Chondrocyte (in vitro differentiated cells): Measurements from ENCODE around the gene IGSF11. TPM values are rescaled to one million over a fixed set of nuclear protein-coding genes. Genes with fewer than 3 reads are reported as not detected.

Experiments
- DNase-seq: peaks from one replicate; pipeline ENCODE4 v3.0.0; 2021; ENCODE audit warnings: mixed read lengths, low spot score
- H3K27ac Mint-ChIP-seq: one replicate; pipeline ENCODE4 v1.8.0; 2021; ENCODE audit warnings: mild to moderate bottlenecking, moderate library complexity, mixed read lengths; ENCODE audit not compliant: unreplicated experiment
- H3K27me3 Mint-ChIP-seq: 2 replicates; pipeline ENCODE4 v1.8.0; 2021; ENCODE audit warnings: low read depth, mixed read lengths
- H3K36me3 Mint-ChIP-seq: 2 replicates; pipeline ENCODE4 v1.8.0; 2021; ENCODE audit warnings: low read depth, mixed read lengths
- H3K4me1 Mint-ChIP-seq: 2 replicates; pipeline ENCODE4 v1.8.0; 2021; ENCODE audit warnings: low read depth, mild to moderate bottlenecking, mixed read lengths
- H3K4me3 Mint-ChIP-seq: one replicate; pipeline ENCODE4 v1.8.0; 2021; ENCODE audit warnings: mild to moderate bottlenecking, moderate library complexity, mixed read lengths; ENCODE audit not compliant: unreplicated experiment
- H3K9me3 Mint-ChIP-seq: 2 replicates; pipeline ENCODE4 v1.8.0; 2021; ENCODE audit warnings: low read depth, mixed read lengths
- CTCF ChIP-seq: fragments of 200-600 bp; sonication (generic); IDR thresholded peaks from 2 replicates; pipeline ENCODE4 v1.5.0; 2021; ENCODE audit warnings: antibody characterized with exemption, mild to moderate bottlenecking, moderate library complexity
- total RNA-seq: library from RNA; stranded (reverse); gene quantifications from 3 replicates; pipeline ENCODE4 v1.2.1, GENCODE V29; 2021

Gene IGSF11
- total RNA-seq, 1 donor from 2014 or later: not detected

GRCh38 chr3:118942671-118943070, 92.0 kb downstream of the IGSF11 start:
- Mint-ChIP-seq H3K36me3 (no peaks in the 10 kb centered on the region), H3K27ac (no peak overlapping the region), H3K4me1 (no peaks in the 10 kb centered on the region), H3K4me3 (no peak overlapping the region), H3K27me3 (no peaks in the 10 kb centered on the region), H3K9me3 (peaks cover 7% of the 10 kb centered on the region)
- DNase-seq: no peak
- no peak for TF ChIP-seq CTCF

DNA sequence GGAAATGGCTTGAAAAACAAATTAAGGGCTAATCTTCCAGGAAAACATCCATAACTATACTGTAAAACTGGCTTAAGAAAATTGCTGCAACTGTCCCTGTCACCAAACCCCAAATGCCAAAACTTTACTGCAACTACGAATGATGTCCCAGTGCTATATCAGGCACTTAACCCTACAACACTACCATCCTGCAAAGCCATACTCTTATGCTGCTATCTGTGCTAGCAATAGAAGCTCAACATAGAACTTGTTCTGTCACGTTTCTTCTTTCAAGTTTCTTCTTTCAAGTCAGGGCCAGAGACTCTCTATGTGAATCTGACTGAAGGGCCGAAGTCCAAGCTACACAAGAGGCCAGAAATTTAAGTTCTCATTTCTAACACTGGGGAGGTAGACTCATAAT, 92.5 kb downstream of the IGSF11 start:
- H3K9me3 Mint-ChIP-seq: peaks cover 7% of the 10 kb centered on the region
- no peak for TF ChIP-seq CTCF
- H3K4me3 Mint-ChIP-seq: no peak overlapping the region
- H3K27ac Mint-ChIP-seq: no peak overlapping the region
- DNase-seq: no peak
- H3K4me1 Mint-ChIP-seq: no peaks in the 10 kb centered on the region
- H3K36me3 Mint-ChIP-seq: no peaks in the 10 kb centered on the region
- no peaks in the 10 kb centered on the region for H3K27me3 Mint-ChIP-seq

GRCh38 chr3:118941236-118941635, 93.4 kb downstream of the IGSF11 start:
- Mint-ChIP-seq H3K27me3 (no peaks in the 10 kb centered on the region), H3K4me1 (no peaks in the 10 kb centered on the region), H3K27ac (no peak overlapping the region), H3K4me3 (no peak overlapping the region), H3K36me3 (no peaks in the 10 kb centered on the region), H3K9me3 (peaks cover 7% of the 10 kb centered on the region)
- DNase-seq: no peak
- no peak for TF ChIP-seq CTCF

- DNase-seq: no peak
- no peaks in the 10 kb centered on the region for H3K4me1 Mint-ChIP-seq
- H3K4me3 Mint-ChIP-seq: no peak overlapping the region
- no peak for TF ChIP-seq CTCF
- no peak overlapping the region for H3K27ac Mint-ChIP-seq
- H3K9me3 Mint-ChIP-seq: peaks cover 7% of the 10 kb centered on the region
- no peaks in the 10 kb centered on the region for H3K36me3 Mint-ChIP-seq
- H3K27me3 Mint-ChIP-seq: no peaks in the 10 kb centered on the region
Measured at GRCh38 chr3:118938183-118938961, 96.3 kb downstream of the IGSF11 start.

DNA sequence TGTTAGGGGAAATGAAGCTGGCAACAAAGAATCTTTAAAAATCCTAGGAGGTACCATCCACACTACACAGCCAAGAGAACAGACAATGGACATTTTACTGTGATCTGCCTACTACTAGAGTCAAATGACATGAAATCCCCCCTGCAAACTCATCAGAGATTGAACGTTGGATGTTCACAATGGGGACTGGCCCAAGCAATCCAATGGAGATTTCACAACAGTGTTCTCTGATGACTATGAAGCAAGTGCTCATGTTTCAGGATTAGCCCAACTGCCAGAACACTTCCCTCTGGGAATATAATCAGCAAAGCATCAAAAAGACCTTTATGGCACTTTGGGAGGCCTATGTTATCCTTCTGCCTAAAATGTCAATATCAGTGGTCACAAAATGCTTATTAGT, 97.8 kb downstream of the IGSF11 start:
- TF ChIP-seq CTCF: no peak
- Mint-ChIP-seq H3K4me3 (no peak overlapping the region), H3K27ac (no peak overlapping the region)

More for the DNA sequence above, 97.8 kb downstream of the IGSF11 start:
- Mint-ChIP-seq H3K9me3 (peaks cover 7% of the 10 kb centered on the region), H3K4me1 (no peaks in the 10 kb centered on the region), H3K36me3 (no peaks in the 10 kb centered on the region), H3K27me3 (no peaks in the 10 kb centered on the region)
- no peak for DNase-seq
